GM18868 (cell line): ENCODE data around the gene RFC2.

Source experiments
- ATAC-seq: cut with Tn5 transposase; IDR thresholded peaks from one replicate; pipeline ENCODE4 v1.9.1; 2021; ENCODE audit warnings: mild to moderate bottlenecking, moderate library complexity; ENCODE audit not compliant: unreplicated experiment

The RFC2 gene

GRCh38 chr7:74254129-74254857 is at the start of gene RFC2:
TSS of gene RFC2 (minus strand) at chr7:74254399. CDS start at chr7:74254383, 16 bp downstream.
- ATAC-seq: peak; percentile 91

DNA sequence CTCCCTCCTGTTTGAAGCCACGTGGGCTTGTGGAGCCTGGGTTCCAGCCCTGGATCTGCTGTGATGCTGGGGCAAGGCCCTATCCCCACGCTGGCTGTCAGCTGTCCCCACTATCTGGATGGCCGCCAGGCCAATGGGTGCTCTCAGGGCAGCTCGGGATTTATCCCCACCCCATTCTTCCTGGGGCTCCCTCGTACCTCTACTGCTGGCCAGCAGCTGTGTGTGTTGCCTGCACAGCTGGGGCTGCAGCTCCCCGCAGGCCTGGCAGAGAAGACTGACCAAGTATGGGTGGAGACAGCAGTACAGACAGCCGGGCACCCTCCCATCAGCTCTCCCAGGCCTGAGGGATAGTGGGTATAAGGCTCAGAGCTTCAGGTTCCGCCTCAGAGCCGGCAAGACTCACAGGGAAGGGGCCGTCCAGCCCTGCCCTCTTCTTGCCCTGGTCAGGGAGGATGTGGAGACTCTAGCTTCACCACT is 48.6 kb upstream of the RFC2 start:
- ATAC-seq: no peak

DNA sequence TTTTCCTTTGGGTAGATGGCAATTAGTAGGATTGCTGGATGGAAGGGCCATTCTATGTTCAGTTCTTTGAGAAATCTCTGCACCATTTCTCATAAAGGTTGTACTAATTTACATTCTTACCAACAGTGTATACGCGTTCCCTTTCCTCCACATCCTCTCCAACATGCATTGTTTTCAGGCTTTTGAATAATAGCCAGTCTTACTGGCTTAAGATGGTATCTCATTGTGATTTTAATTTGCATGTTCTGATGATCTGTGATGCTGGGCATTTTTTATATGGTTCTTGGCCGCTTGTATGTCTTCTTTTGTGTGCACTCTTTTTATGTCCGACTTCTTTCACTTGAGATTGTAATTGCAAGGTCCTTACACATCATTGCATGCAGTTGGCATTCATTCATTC is 46.7 kb upstream of the RFC2 start:
- ATAC-seq: no peak

- no peak for ATAC-seq
Measured at GRCh38 chr7:74299401-74299800, 45.2 kb upstream of the RFC2 start.

- no peak for ATAC-seq
Measured at GRCh38 chr7:74297516-74298233, 43.5 kb upstream of the RFC2 start.

DNA sequence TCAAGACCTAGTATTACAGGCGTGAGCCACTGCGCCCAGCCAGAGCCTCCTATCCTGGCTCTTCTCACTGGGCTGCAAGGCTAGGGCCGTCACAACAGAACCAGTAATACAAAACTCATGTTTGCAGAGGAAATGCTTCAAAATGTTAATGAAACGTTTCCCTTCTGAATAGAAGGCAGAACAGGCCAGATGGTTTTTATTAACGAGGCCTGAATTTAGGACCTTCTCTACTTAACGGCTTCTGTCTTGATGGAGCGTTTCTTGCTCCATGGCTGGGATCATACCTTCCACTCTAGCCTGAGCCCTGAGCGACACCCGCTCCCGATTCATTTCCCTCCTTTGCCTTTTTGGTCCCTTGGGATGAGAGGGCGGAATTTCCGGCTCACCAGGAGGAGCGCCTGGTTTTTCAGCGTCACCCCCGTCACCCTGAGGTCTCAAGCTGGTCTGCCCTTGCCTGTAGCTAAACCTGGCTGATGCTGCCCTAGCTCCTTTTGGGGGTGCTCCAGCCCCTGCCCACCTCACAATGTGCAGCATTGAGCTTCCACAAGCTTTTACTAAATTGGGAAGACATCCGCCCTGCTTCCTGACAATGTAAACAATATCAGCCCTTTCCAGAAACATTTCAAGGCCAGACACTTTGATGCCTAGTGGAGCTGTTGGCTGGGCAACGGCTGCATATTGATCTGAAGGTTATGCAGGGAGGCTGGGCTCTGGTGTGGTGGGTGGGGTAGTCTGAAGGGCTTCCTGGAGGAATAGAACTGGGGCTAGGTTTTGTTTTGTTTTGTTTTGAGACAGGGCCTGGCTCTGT is 40.2 kb upstream of the RFC2 start:
- ATAC-seq: no peak

GRCh38 chr7:74293577-74293908 is 39.3 kb upstream of the RFC2 start:
- ATAC-seq: no peak

DNA sequence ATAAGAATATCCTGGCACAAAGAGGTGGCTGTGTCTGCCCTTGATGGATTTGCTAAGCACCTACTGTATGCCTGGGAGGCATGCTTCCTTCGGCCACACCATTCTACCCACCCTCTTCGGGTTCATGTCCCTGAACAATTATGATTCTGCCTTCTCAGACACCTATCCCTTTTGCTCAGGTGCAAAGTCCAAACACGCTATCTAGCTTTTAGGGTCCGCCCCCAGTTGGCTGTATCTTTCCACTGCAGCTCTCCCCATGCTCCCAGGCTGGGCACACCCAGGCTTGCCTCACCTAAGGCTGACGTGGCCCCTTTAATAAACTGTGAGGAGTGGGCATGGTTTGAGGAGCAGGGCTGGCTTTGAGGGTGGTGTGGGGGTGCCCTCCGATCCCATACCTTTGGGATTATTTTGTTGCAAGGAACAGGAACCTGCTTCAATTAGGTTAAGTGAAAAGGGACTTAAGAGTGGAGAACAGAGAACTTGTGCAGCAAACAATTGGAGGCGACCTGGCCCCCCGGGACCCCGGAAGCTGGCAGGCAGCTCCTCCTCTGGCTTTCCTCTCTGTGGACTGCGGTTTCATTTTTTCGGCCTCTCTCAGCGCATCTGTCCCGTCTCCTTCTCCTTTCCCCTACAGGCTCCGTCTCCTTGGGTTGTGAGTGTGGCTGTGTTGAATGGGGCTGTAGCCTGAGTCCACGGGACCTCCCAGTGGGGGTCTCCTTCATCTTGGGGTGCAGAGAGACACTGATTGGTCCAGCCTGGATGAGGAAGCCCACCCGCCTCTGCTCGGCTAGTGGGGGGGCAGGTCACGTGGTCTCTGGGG is 38.8 kb upstream of the RFC2 start:
- ATAC-seq: no peak

GRCh38 chr7:74291535-74291934 is 37.3 kb upstream of the RFC2 start:
- no peak for ATAC-seq

- no peak for ATAC-seq
Measured at GRCh38 chr7:74290981-74291441, 36.8 kb upstream of the RFC2 start.

DNA sequence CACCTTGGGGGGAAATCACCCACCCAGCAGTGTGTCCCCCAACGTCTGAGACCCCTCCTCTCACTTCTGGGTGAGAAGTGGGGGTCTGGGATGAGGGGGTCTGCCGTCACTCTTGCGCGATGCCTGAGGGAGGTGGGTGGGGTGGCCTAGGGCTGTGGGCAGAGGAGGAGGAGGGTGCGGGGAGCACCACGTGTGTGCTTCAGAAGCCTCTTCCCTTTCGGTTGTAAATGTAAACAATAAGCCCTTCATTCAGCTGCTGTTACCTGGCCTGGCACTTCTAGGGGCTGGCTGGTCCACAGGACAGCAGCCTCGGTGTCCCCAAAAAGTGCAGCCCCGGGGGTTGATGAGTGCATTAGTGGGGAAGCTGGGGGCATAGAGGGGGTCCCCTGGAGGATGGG is 36.4 kb upstream of the RFC2 start:
- ATAC-seq: no peak

DNA sequence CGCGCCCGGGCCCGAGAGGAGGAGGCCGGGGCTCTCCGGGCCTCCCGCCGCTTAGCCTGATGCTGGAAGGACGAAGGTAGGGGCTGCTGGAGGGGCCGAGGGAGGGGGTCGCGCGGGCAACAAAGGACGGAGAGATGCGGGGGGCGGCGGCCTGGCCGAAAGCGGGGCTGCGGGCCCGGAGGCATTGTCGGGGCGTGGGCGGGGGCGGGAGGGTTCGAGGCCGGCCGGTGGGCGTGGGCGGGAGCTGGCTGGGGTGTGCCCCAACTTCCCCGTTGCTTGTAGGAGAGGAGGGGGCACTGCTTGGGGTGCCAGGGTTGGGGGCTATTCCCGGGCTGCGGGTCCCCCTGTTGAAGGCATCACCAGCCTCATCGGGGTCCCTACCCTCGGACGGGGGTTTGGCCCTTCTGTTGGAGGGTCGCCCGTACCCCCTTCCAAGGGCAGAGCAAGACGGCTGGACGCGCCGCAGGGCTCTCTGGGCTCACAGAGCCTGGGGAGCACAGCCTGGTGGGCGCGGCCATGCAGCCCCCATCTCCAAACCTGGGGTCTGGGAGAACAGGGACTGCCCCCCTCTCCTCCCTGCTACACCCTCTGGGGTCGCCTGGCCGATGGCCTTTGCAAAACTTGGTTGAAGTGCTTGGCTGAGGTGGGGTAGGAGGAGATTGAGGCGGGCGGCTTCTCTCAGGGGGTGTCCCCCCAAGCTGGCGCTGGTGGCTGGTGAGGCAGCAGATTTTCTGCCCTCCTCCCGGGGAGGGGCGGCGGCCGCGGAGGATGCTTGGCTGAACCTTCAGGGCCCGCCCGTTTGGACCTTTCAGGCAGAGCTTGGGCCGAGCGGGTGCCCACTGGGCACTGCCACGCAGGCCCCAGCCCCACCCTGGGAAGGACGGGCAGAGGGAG is 35.7 kb upstream of the RFC2 start:
- no peak for ATAC-seq

DNA sequence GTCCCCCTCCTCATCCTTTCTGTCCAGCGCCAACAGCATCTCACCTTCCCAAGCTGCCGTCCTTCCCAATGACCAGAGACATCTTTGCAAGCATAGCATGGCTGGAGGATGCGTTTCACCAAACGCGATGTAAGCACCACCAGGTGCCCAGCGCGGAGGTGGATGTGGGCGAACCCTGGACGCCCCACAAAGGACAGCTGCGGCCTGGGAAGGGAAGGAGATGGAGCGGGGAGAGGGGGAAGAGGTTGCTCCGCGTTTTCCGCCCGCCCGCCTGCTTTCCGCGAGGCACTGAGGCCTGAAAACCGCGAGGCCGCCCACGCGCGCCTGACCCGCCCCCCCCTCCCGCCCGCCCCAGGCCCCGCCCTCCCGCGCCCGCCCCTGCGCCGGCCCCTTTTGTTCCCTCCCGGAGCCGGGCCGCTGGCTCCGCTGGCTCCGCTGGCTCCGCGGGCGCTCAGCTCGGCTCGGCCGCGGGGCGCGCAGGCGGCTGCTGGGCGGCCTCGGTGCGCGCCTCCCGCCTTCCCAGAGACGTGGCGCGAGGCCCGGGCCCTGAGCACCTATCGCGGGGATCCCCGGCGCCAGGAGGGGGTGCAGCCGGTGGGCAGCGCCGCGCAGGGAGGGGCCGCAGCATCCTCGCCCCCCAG is 34.9 kb upstream of the RFC2 start, which contains the start of gene CLIP2:
Gene CLIP2 (plus strand): TSS at position 390 of the 641 bp plus-strand sequence. CDS start 28,140 bp downstream, outside the sequence.
- ATAC-seq: no peak

GRCh38 chr7:74288034-74288881 is 34.1 kb upstream of the RFC2 start:
- no peak for ATAC-seq

DNA sequence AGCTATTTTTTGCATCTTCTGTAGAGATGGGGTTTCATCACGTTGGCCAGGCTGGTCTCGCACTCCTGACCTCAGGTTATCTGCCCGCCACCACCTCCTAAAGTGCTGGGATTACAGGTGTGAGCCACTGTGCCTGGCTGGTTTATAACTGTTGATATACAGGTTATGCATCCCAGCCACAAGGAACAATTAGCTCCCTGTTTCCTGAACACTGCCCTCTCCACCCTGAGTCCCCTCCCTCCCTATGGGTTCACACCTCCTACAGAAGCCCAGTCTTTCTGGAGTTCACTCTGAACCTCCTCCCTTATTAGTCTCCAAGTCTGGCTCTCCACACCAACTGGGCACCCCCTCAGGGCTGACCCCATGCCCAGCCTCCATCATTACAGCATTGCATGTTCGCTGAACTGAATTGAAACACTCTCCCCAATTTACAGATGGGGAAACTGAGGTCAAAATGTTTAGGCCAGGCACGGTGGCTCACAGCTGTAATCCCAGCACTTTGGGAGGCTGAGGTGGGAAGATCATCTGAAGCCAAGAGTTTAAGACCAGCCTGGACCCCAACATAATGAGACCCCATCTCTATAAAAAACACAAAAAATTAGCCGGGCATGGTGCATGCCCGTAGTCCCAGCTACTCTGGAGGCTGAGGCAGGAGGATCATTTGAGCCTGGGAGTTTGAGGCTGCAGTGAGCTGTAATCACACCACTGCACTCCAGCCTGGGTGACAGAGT is 33.3 kb upstream of the RFC2 start:
- ATAC-seq: no peak

DNA sequence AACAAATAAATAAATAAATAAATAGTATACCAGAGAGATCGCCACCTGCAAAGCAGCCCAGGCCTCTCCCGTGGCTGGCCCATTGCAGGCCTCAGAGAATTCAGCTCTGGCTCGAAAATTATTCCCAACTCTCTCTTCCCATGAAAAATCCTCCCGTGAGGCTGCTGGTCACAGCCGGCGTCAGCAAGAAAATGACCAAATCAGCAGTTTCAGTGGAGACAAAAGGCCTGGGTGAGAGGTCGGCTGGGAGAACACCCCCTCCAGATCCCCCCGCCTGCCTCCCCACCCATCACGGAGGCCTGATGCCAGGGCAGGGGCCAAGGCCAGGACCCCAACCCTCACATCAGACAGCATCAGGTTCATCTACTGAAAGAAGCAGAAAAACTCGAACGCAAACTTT is 31.9 kb upstream of the RFC2 start:
- ATAC-seq: no peak

DNA sequence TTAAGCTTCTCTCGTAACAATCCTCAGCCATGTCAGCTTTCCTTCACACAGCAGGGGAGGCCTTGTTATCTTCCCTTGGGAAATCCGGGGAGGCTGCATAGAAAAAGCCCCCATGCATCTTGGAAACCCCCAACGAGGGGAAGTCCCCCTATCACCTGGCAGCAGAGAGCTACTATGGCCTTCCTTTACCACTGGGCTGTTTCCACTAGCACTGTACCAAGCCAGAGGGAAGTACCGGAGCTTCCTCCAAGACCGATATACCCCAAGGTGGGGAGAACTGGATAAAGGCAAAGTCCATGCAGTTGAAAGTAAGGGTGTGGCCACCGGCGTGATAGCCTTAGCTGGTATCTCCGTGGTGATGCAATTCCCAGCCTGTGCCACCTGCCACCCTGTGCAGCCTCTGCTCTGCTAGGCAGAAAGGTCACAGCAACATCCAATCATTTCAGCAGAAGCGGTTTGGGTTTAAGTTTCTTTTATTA is 30.6 kb upstream of the RFC2 start:
- peak; percentile 59 for ATAC-seq
